Measurements from ENCODE around the gene SF3B6.
A peak's percentile ranks its signal among the peaks of the same experiment; 100 is the strongest.

Gene SF3B6

GRCh38 chr2:24024018-24024417 is 52.1 kb downstream of the SF3B6 start:
- H3K4me3 ChIP-seq (ENCODE audit: low read depth, low read length) = no peak overlapping the region
- TF ChIP-seq, protein P1, sequence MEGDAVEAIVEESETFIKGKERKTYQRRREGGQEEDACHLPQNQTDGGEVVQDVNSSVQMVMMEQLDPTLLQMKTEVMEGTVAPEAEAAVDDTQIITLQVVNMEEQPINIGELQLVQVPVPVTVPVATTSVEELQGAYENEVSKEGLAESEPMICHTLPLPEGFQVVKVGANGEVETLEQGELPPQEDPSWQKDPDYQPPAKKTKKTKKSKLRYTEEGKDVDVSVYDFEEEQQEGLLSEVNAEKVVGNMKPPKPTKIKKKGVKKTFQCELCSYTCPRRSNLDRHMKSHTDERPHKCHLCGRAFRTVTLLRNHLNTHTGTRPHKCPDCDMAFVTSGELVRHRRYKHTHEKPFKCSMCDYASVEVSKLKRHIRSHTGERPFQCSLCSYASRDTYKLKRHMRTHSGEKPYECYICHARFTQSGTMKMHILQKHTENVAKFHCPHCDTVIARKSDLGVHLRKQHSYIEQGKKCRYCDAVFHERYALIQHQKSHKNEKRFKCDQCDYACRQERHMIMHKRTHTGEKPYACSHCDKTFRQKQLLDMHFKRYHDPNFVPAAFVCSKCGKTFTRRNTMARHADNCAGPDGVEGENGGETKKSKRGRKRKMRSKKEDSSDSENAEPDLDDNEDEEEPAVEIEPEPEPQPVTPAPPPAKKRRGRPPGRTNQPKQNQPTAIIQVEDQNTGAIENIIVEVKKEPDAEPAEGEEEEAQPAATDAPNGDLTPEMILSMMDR (IDR thresholded peaks at IDR 0.05; ENCODE audit: low read depth, low read length, missing control alignments) = no peak
- DNase-seq (ENCODE audit: low read depth) = no peak

- no peak for DNase-seq (ENCODE audit: low read depth)
- H3K4me3 ChIP-seq (ENCODE audit: low read depth, low read length) = no peak overlapping the region
- TF ChIP-seq, protein P1 (IDR thresholded peaks at IDR 0.05; ENCODE audit: low read depth, low read length, missing control alignments) = no peak
Measured at GRCh38 chr2:24022975-24023575, 53.1 kb downstream of the SF3B6 start.

DNA sequence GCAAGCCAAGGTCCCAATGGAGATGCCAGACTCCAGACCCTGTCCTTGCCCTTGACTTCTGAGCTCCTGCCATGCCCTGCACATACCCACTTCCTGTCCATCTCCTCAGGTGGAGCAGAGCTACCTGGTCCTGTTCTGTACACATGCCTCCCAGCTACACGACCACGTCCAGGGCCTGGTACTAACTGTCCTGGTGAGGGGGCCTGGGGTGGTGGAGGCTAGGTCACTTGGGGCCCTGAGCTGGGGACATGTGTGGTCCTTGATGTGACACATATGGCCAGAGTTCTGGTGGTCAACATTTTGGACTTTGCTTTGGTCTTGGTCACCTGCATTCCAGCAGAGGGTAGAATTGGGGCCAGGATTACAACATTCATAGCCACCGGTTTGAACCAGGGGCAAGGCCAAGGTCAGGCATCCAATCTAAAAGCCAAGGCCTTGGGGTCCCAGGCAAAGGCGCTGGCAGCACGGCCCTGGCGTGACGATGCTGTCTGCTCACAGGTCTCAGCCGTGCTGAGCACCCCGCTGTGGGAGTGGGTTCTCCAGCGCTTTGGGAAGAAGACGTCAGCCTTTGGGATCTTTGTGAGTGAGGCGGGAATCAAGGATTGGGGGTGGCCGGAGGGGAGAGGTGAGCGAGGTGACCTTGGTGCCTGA is 53.7 kb downstream of the SF3B6 start:
- no peak overlapping the region for H3K4me3 ChIP-seq (ENCODE audit: low read depth, low read length)
- TF ChIP-seq, protein P1 (IDR thresholded peaks at IDR 0.05; ENCODE audit: low read depth, low read length, missing control alignments) = no peak
- no peak for DNase-seq (ENCODE audit: low read depth)

GRCh38 chr2:24021122-24021998 is 54.8 kb downstream of the SF3B6 start:
- TF ChIP-seq, protein P1 (IDR thresholded peaks at IDR 0.05; ENCODE audit: low read depth, low read length, missing control alignments) = peak; percentile 51
- no peak for DNase-seq (ENCODE audit: low read depth)
- no peak overlapping the region for H3K4me3 ChIP-seq (ENCODE audit: low read depth, low read length)

GRCh38 chr2:24020244-24020643 is 55.9 kb downstream of the SF3B6 start:
- TF ChIP-seq, protein P1 (IDR thresholded peaks at IDR 0.05; ENCODE audit: low read depth, low read length, missing control alignments) = no peak
- no peak for DNase-seq (ENCODE audit: low read depth)
- no peak overlapping the region for H3K4me3 ChIP-seq (ENCODE audit: low read depth, low read length)

- TF ChIP-seq, protein P1 (IDR thresholded peaks at IDR 0.05; ENCODE audit: low read depth, low read length, missing control alignments) = no peak
- DNase-seq (ENCODE audit: low read depth) = no peak
Measured at GRCh38 chr2:24019729-24020128, 56.4 kb downstream of the SF3B6 start.

More at GRCh38 chr2:24019729-24020128, 56.4 kb downstream of the SF3B6 start:
- H3K4me3 ChIP-seq (ENCODE audit: low read depth, low read length) = no peak overlapping the region

Data from GM12864 (cell line).